ENCODE results near the gene PSMG4.

PSMG4 gene

DNA sequence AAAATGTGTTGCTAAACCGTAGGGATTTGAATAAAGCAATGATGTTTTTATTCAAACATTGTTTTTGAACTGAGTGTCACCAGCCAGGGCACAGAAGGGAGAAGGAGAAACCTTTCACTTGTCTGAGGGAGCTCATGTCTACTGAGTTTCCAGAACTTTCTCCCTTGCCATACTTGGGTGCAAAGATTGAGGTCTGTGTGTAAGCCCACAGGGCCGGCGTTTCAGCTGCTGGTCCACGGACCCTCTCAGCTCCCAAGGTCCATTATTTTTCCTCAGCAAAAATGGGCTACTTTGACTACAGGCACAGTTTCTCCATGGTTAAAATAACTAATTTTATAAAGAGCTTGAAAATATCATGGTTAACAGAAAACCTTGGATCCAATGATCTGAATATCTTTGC, 32.6 kb downstream of the PSMG4 start:
- no peaks in the 10 kb centered on the region for H3K27me3 ChIP-seq (ENCODE audit: low read depth, low read length)
- no peaks in the 10 kb centered on the region for H3K4me1 ChIP-seq (ENCODE audit: low read length)
- no peak overlapping the region for H3K4me3 ChIP-seq (ENCODE audit: low read length)
- TF ChIP-seq EZH2phosphoT487 (IDR thresholded peaks at IDR 0.05; ENCODE audit: low read depth): no peak
- TF ChIP-seq, protein P1, sequence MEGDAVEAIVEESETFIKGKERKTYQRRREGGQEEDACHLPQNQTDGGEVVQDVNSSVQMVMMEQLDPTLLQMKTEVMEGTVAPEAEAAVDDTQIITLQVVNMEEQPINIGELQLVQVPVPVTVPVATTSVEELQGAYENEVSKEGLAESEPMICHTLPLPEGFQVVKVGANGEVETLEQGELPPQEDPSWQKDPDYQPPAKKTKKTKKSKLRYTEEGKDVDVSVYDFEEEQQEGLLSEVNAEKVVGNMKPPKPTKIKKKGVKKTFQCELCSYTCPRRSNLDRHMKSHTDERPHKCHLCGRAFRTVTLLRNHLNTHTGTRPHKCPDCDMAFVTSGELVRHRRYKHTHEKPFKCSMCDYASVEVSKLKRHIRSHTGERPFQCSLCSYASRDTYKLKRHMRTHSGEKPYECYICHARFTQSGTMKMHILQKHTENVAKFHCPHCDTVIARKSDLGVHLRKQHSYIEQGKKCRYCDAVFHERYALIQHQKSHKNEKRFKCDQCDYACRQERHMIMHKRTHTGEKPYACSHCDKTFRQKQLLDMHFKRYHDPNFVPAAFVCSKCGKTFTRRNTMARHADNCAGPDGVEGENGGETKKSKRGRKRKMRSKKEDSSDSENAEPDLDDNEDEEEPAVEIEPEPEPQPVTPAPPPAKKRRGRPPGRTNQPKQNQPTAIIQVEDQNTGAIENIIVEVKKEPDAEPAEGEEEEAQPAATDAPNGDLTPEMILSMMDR (IDR thresholded peaks at IDR 0.05; ENCODE audit: low read depth, low read length): no peak
- H3K27ac ChIP-seq (ENCODE audit: low read length): no peak overlapping the region
- no peaks in the 10 kb centered on the region for H4K20me1 ChIP-seq (ENCODE audit: insufficient read depth, low read length)
- no peak overlapping the region for H3K4me2 ChIP-seq (ENCODE audit: low read length)
- H3K36me3 ChIP-seq (replicated peaks; ENCODE audit: low read depth, low read length): no peaks in the 10 kb centered on the region
- no peaks in the 10 kb centered on the region for H3K9me3 ChIP-seq (ENCODE audit: insufficient read depth, low read length)
- no peak overlapping the region for H2AFZ ChIP-seq (ENCODE audit: low read depth, low read length)
- no peak overlapping the region for H3K9ac ChIP-seq (ENCODE audit: low read length)
- no peaks in the 10 kb centered on the region for H3K79me2 ChIP-seq (ENCODE audit: low read length)

DNA sequence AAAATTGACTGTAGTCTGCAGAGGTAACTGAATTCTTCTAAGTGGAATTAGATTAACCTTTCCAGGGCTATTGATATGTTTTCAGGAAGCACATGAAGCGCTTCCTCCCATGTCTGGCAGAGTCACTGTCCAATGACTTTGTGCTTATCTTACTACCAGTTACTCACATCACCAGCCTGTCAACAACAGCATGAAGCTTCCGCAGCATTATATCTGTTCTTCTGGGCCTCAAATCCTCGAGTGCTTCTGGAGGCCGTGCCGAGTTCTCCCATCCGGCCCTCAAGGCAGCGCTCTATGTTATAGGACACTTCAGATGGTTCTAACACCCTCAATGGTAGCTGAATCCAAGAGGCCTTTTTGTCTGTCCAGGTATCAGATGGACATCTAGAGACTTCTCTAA, 33.2 kb downstream of the PSMG4 start:
- Histone ChIP-seq H4K20me1 (ENCODE audit: insufficient read depth, low read length) (no peaks in the 10 kb centered on the region), H3K9ac (ENCODE audit: low read length) (no peak overlapping the region), H3K9me3 (ENCODE audit: insufficient read depth, low read length) (no peaks in the 10 kb centered on the region), H3K4me3 (ENCODE audit: low read length) (no peak overlapping the region), H2AFZ (ENCODE audit: low read depth, low read length) (no peak overlapping the region), H3K27me3 (ENCODE audit: low read depth, low read length) (no peaks in the 10 kb centered on the region), H3K79me2 (ENCODE audit: low read length) (no peaks in the 10 kb centered on the region), H3K4me1 (ENCODE audit: low read length) (no peaks in the 10 kb centered on the region), H3K4me2 (ENCODE audit: low read length) (no peak overlapping the region), H3K27ac (ENCODE audit: low read length) (no peak overlapping the region), H3K36me3 (replicated peaks; ENCODE audit: low read depth, low read length) (no peaks in the 10 kb centered on the region)
- no peak for TF ChIP-seq EZH2phosphoT487 (IDR thresholded peaks at IDR 0.05; ENCODE audit: low read depth)
- TF ChIP-seq, protein P1 (IDR thresholded peaks at IDR 0.05; ENCODE audit: low read depth, low read length): no peak

DNA sequence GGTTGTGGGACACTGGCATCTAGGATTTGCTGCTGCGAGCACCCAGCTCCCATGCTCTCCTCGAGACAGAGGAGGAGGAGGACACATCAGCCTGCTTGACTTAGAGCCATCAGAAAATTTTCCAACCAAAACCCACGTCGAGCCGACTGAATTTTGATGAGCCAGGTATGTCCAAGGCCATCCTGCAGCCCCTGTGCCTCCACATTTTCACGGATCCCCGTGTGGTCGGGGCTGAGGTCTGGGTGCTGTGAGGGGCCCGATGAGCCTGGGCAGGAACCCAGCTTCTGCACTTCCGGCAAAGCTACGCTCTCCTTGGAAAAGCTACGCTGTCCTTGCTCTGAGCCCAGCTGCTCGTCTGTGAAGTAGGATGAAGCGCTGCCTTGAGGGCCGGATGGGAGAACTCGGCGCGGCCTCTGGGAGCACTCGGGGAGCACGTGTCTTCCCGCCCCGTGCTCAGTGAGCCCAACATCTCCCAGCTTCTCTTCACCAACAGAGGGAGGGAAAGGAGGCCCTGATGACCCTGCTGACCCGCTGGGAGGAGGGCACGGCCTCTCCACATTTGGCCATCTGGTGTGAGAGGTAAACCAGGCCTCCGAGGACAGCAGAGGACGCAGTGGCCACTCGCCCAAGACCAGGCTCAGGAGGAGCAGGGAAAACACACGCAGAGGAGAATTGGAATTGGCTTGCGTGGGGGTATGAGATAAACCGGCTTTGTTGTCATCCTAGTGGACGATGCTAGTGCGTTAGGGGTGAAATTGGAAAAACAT, 33.9 kb downstream of the PSMG4 start:
- TF ChIP-seq, protein P1 (IDR thresholded peaks at IDR 0.05; ENCODE audit: low read depth, low read length): no peak
- no peak for TF ChIP-seq EZH2phosphoT487 (IDR thresholded peaks at IDR 0.05; ENCODE audit: low read depth)
- no peaks in the 10 kb centered on the region for H4K20me1 ChIP-seq (ENCODE audit: insufficient read depth, low read length)
- no peak overlapping the region for H3K27ac ChIP-seq (ENCODE audit: low read length)
- H3K36me3 ChIP-seq (replicated peaks; ENCODE audit: low read depth, low read length): no peaks in the 10 kb centered on the region
- H3K27me3 ChIP-seq (ENCODE audit: low read depth, low read length): no peaks in the 10 kb centered on the region
- no peaks in the 10 kb centered on the region for H3K4me1 ChIP-seq (ENCODE audit: low read length)
- no peak overlapping the region for H3K4me3 ChIP-seq (ENCODE audit: low read length)
- no peak overlapping the region for H3K4me2 ChIP-seq (ENCODE audit: low read length)
- H2AFZ ChIP-seq (ENCODE audit: low read depth, low read length): no peak overlapping the region
- H3K9ac ChIP-seq (ENCODE audit: low read length): no peak overlapping the region
- no peaks in the 10 kb centered on the region for H3K79me2 ChIP-seq (ENCODE audit: low read length)
- no peaks in the 10 kb centered on the region for H3K9me3 ChIP-seq (ENCODE audit: insufficient read depth, low read length)

DNA sequence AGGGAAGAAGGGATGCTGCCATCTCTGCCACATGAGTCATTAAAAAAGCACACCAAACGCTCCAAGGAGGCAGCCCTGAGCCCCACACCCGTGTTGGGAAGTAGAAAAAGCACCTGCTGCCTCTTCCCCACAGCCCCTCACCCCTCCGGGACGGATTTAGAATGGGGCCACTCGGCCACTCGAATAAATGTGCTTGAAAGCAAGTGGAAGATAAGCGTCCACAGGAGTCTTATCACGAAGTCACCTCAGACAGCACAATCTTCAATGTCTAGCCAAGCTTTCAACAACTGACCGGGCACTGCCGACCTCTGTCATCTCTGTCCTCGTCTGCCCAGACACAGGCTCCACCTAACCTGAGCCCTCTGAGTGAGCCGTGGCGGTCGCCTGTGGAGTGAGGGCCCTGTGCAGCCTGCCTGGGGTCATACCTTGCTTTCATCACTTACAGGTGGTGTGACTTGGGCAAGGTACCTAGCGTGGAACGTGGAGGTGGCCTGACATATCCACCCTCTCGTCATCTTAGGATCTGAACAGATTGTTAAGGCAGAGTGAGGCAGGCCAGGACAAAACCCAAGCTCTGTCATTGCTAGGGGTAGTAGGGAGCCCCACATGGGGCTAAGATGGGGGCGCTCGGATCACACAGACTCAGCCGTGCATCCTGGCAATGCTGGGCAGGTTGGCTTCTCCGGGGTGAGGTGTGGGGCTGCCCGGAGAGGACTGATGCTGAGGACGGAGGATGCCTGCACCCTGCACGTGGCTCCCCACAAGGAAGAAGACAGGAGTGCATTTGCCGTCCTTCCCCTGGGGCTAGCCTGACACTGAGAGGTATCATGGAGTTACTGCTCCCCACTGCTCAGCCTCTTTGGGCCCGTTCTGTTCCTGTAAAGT, 34.8 kb downstream of the PSMG4 start:
- TF ChIP-seq, protein P1 (IDR thresholded peaks at IDR 0.05; ENCODE audit: low read depth, low read length): no peak
- TF ChIP-seq EZH2phosphoT487 (IDR thresholded peaks at IDR 0.05; ENCODE audit: low read depth): no peak
- Histone ChIP-seq H3K36me3 (replicated peaks; ENCODE audit: low read depth, low read length) (no peaks in the 10 kb centered on the region), H3K9me3 (ENCODE audit: insufficient read depth, low read length) (no peaks in the 10 kb centered on the region), H3K27ac (ENCODE audit: low read length) (no peak overlapping the region), H3K27me3 (ENCODE audit: low read depth, low read length) (no peaks in the 10 kb centered on the region), H4K20me1 (ENCODE audit: insufficient read depth, low read length) (no peaks in the 10 kb centered on the region), H2AFZ (ENCODE audit: low read depth, low read length) (no peak overlapping the region), H3K79me2 (ENCODE audit: low read length) (no peaks in the 10 kb centered on the region), H3K4me1 (ENCODE audit: low read length) (no peaks in the 10 kb centered on the region), H3K9ac (ENCODE audit: low read length) (no peak overlapping the region), H3K4me2 (ENCODE audit: low read length) (no peak overlapping the region), H3K4me3 (ENCODE audit: low read length) (no peak overlapping the region)

Measured in OCI-LY3 (cell line).